SH-SY5Y (cell line): Measurements from ENCODE around the gene NRG3.

Experiments
- GATA2 ChIP-seq: IDR thresholded peaks from 2 replicates; pipeline ENCODE4 v1.6.1; 2011; ENCODE audit warnings: mild to moderate bottlenecking, low read depth, low read length
- GATA3 ChIP-seq: IDR thresholded peaks from 2 replicates; pipeline ENCODE4 v1.6.1; 2011; ENCODE audit warnings: low read depth, mild to moderate bottlenecking, low read length, moderate library complexity

DNA sequence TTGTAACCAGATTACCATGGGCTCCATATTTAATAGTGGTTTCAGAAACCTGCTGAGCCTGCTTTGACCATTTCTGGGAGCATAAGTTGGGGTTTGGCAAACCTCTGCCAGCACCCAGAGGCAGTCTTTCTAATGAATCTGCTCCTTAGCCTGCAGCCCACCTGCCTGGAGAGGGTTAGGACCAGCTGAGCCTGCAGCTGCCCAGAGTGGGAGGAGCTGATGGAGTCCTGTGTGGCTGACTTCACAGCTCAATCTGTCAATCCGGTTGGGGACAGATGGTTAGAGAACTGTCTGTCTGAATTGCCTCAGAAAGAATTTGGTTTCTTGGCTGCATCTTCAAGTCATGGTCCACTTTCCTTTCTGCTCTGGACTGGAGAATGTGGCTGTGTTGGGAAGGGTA, 444.6 kb downstream of the NRG3 start:
- TF ChIP-seq GATA2 (no peak), GATA3 (no peak)
